HG03097 (cell line): ENCODE results near the gene STX18.

Source experiments
- ATAC-seq: cut with Tn5 transposase; IDR thresholded peaks from one replicate; pipeline ENCODE4 v1.9.1; 2021; ENCODE audit not compliant: unreplicated experiment, low FRiP score

Gene STX18

GRCh38 chr4:4408576-4409335 lies 133.1 kb downstream of the STX18 start:
- no peak for ATAC-seq

- no peak for ATAC-seq
Measured at GRCh38 chr4:4408132-4408523, 133.7 kb downstream of the STX18 start.

DNA sequence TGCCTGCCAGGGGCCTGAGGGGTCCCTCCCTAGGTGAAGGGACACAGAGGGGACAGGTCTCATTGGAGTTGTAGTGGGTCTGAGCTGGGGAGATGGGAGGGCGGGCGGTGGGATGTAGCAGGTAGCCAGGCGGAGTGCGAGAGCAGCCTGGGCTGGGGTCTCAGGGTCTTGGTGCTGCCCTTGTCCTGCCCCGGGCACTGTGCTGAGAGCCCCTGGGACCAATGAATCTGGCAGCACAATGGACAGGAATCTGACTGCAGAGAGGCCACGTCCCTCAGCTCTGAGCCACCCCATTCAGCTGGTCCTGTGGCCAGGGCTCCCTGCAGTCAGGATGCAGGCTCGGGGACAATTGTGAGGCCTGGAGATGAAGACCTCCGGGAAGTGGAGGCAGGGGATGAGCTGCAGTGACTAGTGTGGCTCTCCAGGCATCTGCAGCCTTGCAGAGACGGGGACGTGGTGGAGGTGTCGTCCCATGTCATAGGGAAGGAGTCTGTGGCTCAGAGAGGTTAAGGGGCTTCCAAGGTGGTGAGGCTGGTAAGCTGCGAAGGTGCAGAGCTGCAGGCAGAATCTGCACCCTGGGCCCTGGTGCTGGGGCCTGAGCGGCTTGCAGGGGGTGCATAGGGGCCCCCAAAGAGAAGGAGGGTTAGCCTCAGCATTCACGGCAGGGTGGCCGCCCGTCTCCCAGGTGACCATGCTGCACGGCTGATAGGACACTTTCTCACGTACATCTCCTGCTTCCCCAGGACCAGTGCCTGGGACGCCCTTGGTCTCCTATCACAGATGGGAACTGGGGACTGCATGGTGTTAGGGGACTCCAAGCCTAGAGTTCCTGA lies 134.3 kb downstream of the STX18 start:
- no peak for ATAC-seq

DNA sequence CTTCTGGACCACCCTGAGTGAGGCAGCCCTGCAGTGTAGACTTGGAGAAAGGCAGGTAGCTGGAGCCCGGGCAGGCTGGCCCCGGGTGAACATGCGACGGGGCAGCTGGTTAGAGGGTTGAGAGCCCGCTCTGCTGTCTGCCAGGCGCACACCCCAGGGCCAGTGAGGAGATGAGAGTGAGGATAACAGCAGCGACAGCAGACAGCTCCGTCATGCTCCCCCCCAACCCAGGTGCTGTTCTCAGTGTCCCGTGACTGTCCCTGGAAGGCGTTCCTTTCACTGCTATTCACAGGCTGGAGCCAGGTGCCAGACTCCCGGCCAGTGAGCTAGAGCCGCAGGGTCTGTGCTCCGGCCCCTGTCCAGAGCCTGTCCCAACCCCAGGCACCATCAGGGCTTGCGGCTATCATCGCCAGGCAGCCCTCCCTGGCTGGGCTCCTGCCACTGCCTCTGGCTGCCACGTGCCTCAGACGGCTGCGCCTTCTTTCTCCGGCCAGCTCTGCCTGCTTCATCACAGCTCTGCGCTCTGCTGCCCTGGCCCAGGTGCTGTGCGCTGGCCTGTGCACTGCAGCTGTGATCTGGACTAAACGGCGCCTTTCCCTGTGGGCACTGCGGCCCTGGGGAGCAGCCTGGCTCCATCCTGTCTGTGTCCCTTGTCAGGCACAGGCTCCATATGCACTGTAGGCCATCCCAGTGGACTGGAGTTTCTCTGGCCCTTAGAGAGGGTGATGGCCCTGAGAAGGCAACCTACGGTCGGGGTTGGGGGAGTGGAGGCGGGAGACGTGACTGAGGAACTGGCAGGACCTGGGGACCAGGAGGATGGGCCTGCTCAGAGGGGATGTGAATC lies 135.2 kb downstream of the STX18 start:
- ATAC-seq: no peak

DNA sequence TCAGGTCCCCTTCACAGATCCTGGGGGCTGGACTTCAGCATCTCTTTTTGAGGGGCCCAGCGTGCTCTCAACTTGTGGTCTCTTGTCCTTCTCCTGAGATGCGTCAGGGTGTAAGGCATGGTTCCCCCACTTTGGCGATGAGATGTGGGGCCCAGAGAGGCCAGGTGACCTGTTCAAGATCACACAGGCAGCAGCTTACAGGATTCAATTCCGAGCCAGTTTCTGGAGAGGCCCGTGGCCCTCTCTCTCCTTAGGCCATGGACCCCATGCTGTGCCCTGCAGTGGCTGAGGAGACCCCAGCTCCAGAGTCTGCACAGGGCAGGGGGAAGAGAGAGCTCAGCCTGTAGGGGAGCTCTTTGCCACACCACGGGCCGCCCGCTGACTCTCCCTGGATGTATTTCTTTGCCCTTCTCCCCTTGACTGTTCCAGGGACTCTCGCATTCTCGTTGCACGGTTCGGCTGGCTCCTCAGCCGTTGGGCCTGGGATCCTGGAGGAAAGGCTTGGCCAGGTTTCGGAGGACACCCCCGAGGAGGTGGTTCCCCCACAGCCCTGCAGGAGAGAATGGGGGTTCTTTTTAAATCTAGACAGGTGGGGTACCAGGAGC lies 136.4 kb downstream of the STX18 start:
- no peak for ATAC-seq

- ATAC-seq: no peak
Measured at GRCh38 chr4:4402966-4403365, 138.9 kb downstream of the STX18 start.

- ATAC-seq: no peak
Measured at GRCh38 chr4:4401036-4401435, 140.8 kb downstream of the STX18 start.

DNA sequence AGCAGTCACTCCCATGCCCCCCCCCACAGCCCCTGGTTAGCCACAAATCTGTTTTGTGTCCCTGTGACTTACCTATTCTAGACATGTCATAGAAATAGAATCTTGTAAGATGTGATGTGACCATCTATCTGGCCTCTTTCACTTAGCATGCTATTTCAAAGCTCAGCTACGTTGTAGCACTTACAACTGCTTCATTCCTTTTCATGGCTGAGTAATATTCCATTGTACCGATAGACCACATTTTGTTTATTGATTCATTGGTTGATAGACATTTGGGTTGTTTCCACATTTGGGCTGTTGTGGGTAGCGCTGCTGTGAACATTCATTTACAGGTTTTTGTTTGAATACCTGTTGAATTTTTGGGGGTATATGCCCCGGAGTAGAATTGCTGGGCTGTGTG lies 143.4 kb downstream of the STX18 start:
- ATAC-seq: no peak

DNA sequence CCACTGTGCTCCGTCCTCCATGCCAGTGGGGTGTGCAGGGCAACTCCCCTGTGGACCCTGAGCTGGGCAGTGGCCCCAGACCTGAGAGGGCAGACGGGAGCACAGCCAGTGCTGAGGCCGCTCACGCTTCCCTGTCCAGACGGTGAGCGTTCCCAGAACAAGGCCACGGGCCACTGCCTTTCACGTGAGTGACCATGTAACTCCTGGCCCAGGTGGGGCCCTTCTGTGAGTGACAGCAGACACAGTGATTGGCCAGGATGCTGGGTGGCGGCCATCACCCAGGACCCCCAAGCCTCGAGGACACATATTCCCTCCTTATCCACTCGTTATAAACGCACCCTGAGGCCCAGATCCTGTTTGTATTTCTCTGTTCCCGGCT lies 144.4 kb downstream of the STX18 start:
- no peak for ATAC-seq

DNA sequence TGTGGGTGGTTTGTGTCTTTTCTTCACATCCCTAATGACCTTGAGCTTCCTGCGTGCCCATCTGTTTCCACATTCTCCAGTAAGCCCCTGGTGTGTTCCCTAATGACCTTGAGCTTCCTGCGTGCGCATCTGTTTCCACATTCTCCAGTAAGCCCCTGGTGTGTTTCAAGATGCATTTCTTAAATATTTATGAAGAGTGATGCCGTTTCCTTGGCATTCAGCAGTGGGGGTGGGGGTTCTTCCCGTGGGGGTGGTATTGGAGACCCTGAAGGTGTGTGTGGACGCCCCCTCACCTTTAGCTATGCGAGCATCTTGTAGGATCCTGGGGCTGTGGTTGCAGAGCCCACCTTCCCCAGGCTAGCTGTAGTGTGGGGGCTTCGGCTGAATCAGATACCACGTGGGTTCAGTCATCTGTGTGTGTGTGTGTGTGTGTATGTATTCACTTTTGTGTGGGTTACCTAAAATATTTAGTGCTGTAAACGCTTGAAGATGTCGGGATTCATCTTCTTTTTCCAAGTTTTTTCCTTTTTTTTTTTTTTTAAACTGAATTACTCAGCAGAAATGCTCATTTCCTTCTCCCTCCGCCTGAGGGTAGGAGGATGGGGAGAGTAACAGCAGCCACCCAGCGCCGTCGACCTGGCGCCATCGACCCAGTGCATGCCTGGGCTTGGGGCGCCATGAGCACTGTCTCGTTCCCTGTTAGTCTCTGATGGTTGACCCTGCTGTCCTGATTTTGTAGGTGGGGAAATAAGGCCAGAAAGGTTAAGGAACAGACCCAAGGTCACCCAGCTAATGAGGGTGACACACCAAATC lies 145.0 kb downstream of the STX18 start:
- ATAC-seq: no peak

DNA sequence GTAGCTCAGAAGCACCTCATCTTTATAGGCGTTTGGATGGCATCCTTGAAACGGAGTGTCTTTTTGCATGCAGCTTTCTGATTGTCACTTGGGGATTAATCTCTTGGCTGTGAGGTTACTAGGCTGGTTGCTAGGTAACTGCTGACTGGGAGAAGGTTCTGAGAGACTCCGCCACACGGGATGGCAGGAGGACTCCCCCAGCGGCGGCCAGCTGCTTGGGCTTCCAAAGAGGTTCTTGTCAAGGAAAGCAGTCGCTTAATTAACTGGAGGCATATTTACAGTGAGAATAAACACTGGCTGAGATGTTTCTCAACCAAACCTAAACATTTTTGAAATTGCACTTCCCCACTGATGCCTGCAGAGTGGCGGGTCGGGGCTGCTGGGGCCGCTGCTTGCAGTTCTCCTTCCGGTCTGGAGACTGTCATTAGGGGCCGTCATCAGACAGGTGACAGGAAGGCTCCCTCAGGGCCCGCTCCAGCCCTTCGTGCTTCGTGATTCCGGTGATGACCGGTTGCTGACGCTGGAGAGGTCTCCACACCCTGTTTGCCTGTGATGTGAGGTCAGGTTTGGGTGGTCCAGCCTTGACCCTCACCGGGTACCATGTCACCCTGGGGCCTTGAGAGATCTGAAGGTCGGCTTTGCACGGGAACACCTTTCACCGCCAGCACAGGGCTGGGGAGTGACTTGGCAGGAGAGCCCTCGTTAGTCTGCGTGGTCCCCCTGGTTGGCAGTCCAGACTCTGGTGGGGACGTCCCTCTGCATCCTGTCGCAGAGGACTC lies 145.8 kb downstream of the STX18 start:
- no peak for ATAC-seq

GRCh38 chr4:4395371-4395770 lies 146.5 kb downstream of the STX18 start:
- no peak for ATAC-seq

GRCh38 chr4:4394644-4395043 lies 147.2 kb downstream of the STX18 start:
- no peak for ATAC-seq

DNA sequence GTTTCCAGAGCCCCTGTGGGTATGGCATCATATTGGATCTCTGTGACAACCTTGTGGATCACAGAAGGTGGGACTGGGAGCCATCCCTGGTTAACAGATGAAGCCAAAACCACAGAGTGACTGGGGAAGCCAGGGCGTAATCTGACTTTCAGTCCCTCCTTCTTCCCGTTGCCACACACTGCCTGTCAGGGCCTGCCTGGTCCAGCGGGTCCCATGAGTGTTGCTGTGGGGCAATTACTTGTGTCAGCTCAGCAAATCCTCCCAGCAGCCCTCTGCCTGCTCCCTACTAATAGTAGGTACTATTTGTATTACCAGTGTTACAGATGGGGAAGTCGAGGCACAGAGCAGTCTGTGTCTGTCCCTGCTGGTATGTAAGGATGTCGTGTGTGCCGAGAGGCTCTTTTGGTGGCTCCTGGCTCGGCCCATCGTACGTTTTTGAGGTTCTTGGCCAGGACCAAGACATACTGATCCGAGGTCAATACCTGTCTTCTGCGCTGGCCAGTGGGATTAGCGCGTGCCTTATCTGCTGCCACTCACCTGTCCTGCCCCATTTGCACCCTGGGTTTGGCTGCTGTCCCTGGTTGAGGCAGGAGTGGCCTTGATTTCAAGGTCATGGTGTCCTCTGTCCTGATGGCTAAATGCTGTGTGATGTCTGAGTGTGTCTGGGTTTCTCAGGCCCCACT lies 149.2 kb downstream of the STX18 start:
- ATAC-seq: no peak

- no peak for ATAC-seq
Measured at GRCh38 chr4:4391866-4392265, 150.0 kb downstream of the STX18 start.

DNA sequence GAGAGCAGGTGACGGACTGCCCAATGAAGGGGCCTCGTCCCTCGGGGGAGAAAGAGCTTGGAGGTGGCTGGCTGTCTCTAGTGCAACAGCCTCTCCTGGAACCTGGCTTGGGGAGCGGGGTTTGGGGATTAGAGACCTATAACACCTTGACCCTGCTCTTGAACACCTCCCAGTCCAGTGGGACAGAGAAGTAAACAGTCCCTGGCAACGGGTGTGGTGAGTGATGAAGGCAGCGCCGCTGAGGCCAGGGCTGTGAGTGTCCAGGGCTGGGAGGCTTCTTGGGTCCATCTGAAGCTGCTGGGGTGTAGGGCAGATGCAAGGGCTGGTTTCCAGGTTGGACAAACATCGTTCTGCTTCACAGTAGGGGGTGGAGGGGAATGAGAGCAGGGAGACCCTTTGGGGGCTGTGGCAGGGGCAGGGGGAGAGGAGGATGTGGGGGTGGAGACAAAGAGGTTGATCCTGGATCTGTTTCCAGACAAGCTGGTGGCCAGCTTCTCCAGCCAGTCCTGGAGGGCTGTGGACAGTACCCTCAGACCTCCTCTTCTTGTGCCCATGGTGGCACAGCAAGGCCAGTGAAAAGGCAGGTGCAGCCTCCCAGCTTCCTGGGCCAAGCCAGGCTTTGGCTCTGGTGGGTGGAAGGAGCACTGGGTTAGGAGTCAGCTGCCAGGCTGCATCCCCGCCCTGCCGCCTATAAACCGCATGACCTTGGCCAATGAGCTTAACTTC lies 151.2 kb downstream of the STX18 start:
- no peak for ATAC-seq

DNA sequence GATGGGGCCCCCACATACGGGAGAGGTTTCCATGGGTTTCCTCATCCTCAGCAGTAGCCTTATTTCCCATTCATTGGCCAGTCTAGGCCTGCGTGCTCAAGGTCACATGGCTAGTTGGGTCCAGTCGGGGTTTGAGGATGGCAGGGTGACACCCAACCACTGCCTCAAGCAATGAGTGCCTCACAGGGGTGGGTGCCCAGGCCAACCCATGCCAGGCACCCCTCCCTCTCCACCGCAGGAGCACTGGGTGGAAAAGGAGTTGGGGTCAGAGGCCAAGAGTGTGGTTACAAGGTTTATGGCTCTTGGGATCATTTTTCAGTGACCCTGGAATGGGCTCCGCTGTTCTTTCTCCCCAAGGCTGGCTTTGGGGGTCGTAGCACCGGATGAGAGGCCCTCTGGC lies 151.8 kb downstream of the STX18 start:
- no peak for ATAC-seq
